Hepatocyte (in vitro differentiated cells): ENCODE results near the gene CDKL2. TPM values are rescaled to one million over a fixed set of nuclear protein-coding genes. Genes with fewer than 3 reads are reported as not detected.
A peak's percentile ranks its signal among the peaks of the same experiment; 100 is the strongest.

Source experiments
- DNase-seq: peaks from one replicate; pipeline ENCODE4 v3.0.0-alpha.2; 2016; ENCODE audit warnings: low spot score
- H2AFZ ChIP-seq: fragments of 200-600 bp; sonication (generic); 2 replicates; pipeline ENCODE4 v1.6.0; 2016; ENCODE audit warnings: antibody characterized with exemption, mild to moderate bottlenecking
- H3K27ac ChIP-seq: fragments of 200-600 bp; sonication (generic); 2 replicates; pipeline ENCODE4 v1.5.1; 2016; ENCODE audit warnings: mild to moderate bottlenecking
- H3K27me3 ChIP-seq: fragments of 200-600 bp; sonication (generic); 2 replicates; pipeline ENCODE4 v1.6.1; 2016
- H3K36me3 ChIP-seq: fragments of 200-600 bp; sonication (generic); replicated peaks from 2 replicates; pipeline ENCODE4 v1.5.1; 2016; ENCODE audit warnings: low read depth; ENCODE audit not compliant: insufficient read depth
- H3K4me1 ChIP-seq: fragments of 200-600 bp; sonication (generic); 2 replicates; pipeline ENCODE4 v1.5.1; 2016; ENCODE audit warnings: mild to moderate bottlenecking, moderate library complexity; ENCODE audit not compliant: insufficient read depth
- H3K4me2 ChIP-seq: fragments of 200-600 bp; sonication (generic); 2 replicates; pipeline ENCODE4 v1.6.0; 2016
- H3K4me3 ChIP-seq: fragments of 200-600 bp; sonication (generic); 2 replicates; pipeline ENCODE4 v1.5.1; 2016; ENCODE audit warnings: mild to moderate bottlenecking
- H3K79me2 ChIP-seq: fragments of 200-600 bp; sonication (generic); 2 replicates; pipeline ENCODE4 v1.6.0; 2017; ENCODE audit warnings: mild to moderate bottlenecking
- H3K9me2 ChIP-seq: fragments of 200-600 bp; sonication (generic); replicated peaks from 2 replicates; pipeline ENCODE4 v1.6.0; 2017; ENCODE audit warnings: mild to moderate bottlenecking; ENCODE audit not compliant: insufficient read depth
- H3K9me3 ChIP-seq: fragments of 200-600 bp; sonication (generic); 2 replicates; pipeline ENCODE4 v1.5.1; 2016; ENCODE audit warnings: low read depth, mild to moderate bottlenecking
- H4K20me1 ChIP-seq: fragments of 200-600 bp; sonication (generic); 2 replicates; pipeline ENCODE4 v1.6.0; 2016; ENCODE audit warnings: mild to moderate bottlenecking; ENCODE audit not compliant: insufficient read depth, poor library complexity, severe bottlenecking
- CTCF ChIP-seq: fragments of 200-600 bp; sonication (generic); IDR thresholded peaks from 2 replicates; pipeline ENCODE4 v1.5.1; 2016; ENCODE audit warnings: antibody characterized with exemption, mild to moderate bottlenecking; ENCODE audit not compliant: poor library complexity
- EZH2 ChIP-seq: fragments of 200-600 bp; sonication (generic); IDR thresholded peaks from 2 replicates; pipeline ENCODE4 v1.6.1; 2016; ENCODE audit warnings: antibody characterized with exemption, mild to moderate bottlenecking, borderline replicate concordance
- EZH2phosphoT487 ChIP-seq: fragments of 200-600 bp; sonication (generic); IDR thresholded peaks from one replicate; pipeline ENCODE4 v1.6.1; 2018; ENCODE audit warnings: antibody characterized with exemption, mild to moderate bottlenecking, low read depth, moderate library complexity; ENCODE audit not compliant: unreplicated experiment, severe bottlenecking
- WGBS: methylation state at CpG from one replicate; pipeline ENCODE4 v1.1.6; 2016; ENCODE audit warnings: low lambda C conversion rate; ENCODE audit errors: missing lambda C conversion rate; 5-methylcytosine and 5-hydroxymethylcytosine counted together
- polyA plus RNA-seq: library from polyadenylated mRNA; unstranded; fragments of >200 nt; fragmentation: Nextera tagmentation; extraction: Ambion mirVana; gene quantifications from 2 replicates; pipeline ENCODE4 v1.2.1, GENCODE V29; 2016
- total RNA-seq: library from RNA; depleted of rRNA; stranded (reverse); fragments of >200 nt; gene quantifications from 2 replicates; pipeline ENCODE4 v1.2.3, GENCODE V29; 2014

CDKL2 gene
- total and polyA plus RNA-seq, 2 experiments from 2014 or later, result 0.83 to 1.9 TPM

- H3K27ac ChIP-seq, result no peak within 1 kb of the TSS
- 49% methylated on average over 9 of the region's 9 CpGs for WGBS
- H3K4me2 ChIP-seq, result no peak within 1 kb of the TSS
- no peaks in the 10 kb centered on the region for H3K9me2 ChIP-seq
- H3K4me1 ChIP-seq, result no peaks in the 10 kb centered on the region
- no peak for TF ChIP-seq EZH2phosphoT487
- TF ChIP-seq EZH2, result no peak
- TF ChIP-seq CTCF, result no peak
- H3K36me3 ChIP-seq, result no peaks in the 10 kb centered on the region
- H4K20me1 ChIP-seq, result no peaks in the 10 kb centered on the region
- peak; percentile 38 for DNase-seq
- H2AFZ ChIP-seq, result no peak within 1 kb of the TSS
- H3K4me3 ChIP-seq, result no peak within 1 kb of the TSS
- H3K27me3 ChIP-seq, result no peaks in the 10 kb centered on the region
- no peaks in the 10 kb centered on the region for H3K9me3 ChIP-seq
- H3K79me2 ChIP-seq, result no peaks in the 10 kb centered on the region
These were observed 74.8 kb downstream of the CDKL2 start, which contains the start of gene ODAPH for GRCh38 chr4:75555294-75556164. Gene ODAPH, plus strand, starts transcription at chr4:75556066. Its CDS starts 17 bp downstream, at chr4:75556083.

GRCh38 chr4:75552452-75552851 lies 77.9 kb downstream of the CDKL2 start:
- Histone ChIP-seq H3K27ac (no peak overlapping the region), H3K27me3 (no peaks in the 10 kb centered on the region), H3K4me3 (no peak overlapping the region), H3K36me3 (no peaks in the 10 kb centered on the region), H3K4me1 (no peaks in the 10 kb centered on the region), H3K9me2 (no peaks in the 10 kb centered on the region), H2AFZ (no peak overlapping the region), H3K9me3 (no peaks in the 10 kb centered on the region), H4K20me1 (no peaks in the 10 kb centered on the region), H3K79me2 (no peaks in the 10 kb centered on the region), H3K4me2 (no peak overlapping the region)
- TF ChIP-seq EZH2 (no peak), EZH2phosphoT487 (no peak), CTCF (no peak)
- no peak for DNase-seq

GRCh38 chr4:75549019-75549418 lies 81.3 kb downstream of the CDKL2 start:
- H3K9me2 ChIP-seq, result no peaks in the 10 kb centered on the region
- H3K79me2 ChIP-seq, result no peaks in the 10 kb centered on the region
- H3K9me3 ChIP-seq, result no peaks in the 10 kb centered on the region
- no peak overlapping the region for H3K4me3 ChIP-seq
- TF ChIP-seq CTCF (no peak), EZH2 (no peak), EZH2phosphoT487 (no peak)
- H3K4me2 ChIP-seq, result no peak overlapping the region
- no peak for DNase-seq
- no peaks in the 10 kb centered on the region for H3K4me1 ChIP-seq
- H2AFZ ChIP-seq, result no peak overlapping the region
- WGBS, result 92% methylated on average over 2 of the region's 2 CpGs
- H3K27me3 ChIP-seq, result no peaks in the 10 kb centered on the region
- no peaks in the 10 kb centered on the region for H4K20me1 ChIP-seq
- H3K27ac ChIP-seq, result no peak overlapping the region
- H3K36me3 ChIP-seq, result no peaks in the 10 kb centered on the region
